Transverse colon (tissue), 4 donors: ENCODE data around the gene WSB1. TPM values are rescaled to one million over a fixed set of nuclear protein-coding genes. Genes with fewer than 3 reads are reported as not detected.

Experiments
- DNase-seq: peaks from one replicate; pipeline ENCODE4 v3.0.0-alpha.2; 2019
- H3K27ac ChIP-seq, 4 donors: fragments of 200-600 bp; sonication (generic); 2 replicates each; pipeline ENCODE4 v1.5.1; 2016 to 2018; ENCODE audit warnings: inconsistent platforms in 4 of 4
- H3K27me3 ChIP-seq: fragments of 200-600 bp; sonication (generic); 2 replicates; pipeline ENCODE4 v1.5.1; 2017; ENCODE audit warnings: inconsistent platforms
- H3K36me3 ChIP-seq, 4 donors: fragments of 200-600 bp; sonication (generic); 2 replicates each; pipeline ENCODE4 v1.5.1; 2017 to 2019; ENCODE audit warnings: inconsistent platforms in 4 of 4
- H3K4me1 ChIP-seq, 4 donors: fragments of 200-600 bp; sonication (generic); 2 replicates each; pipeline ENCODE4 v1.5.1; 2017 to 2020; ENCODE audit warnings: inconsistent platforms in 4 of 4
- H3K4me3 ChIP-seq, 4 donors: fragments of 200-600 bp; sonication (generic); 1 replicate in 1 of 4; 2 replicates in 3 of 4; pipeline versions ENCODE4 v1.5.1 to v1.6.1; 2017 to 2019; ENCODE audit warnings: inconsistent platforms in 4 of 4
- H3K9me3 ChIP-seq, 2 donors: fragments of 200-600 bp; sonication (generic); 2 replicates each; pipeline ENCODE4 v1.5.1; 2017 to 2019; ENCODE audit warnings: inconsistent platforms in 2 of 2
- CTCF ChIP-seq, 5 experiments: fragments of 200-600 bp in 3 of 5; fragments of 450-650 bp in 2 of 5; sonication (generic) in 3 of 5; IDR thresholded peaks; 1 replicate in 2 of 5; 2 replicates in 3 of 5; pipeline ENCODE4 v1.5.1; 2016 to 2017; ENCODE audit warnings: antibody characterized with exemption in 5 of 5, inconsistent platforms in 3 of 5, mild to moderate bottlenecking in 2 of 5, moderate library complexity in 1 of 5
- EP300 ChIP-seq: sonication (generic); formaldehyde crosslinking; IDR thresholded peaks from one replicate; pipeline ENCODE4 v1.6.1; 2017; ENCODE audit warnings: antibody characterized with exemption, low read depth
- POLR2A ChIP-seq: fragments of 450-650 bp; IDR thresholded peaks from one replicate; pipeline ENCODE4 v1.6.1; 2016; ENCODE audit warnings: antibody characterized with exemption, mild to moderate bottlenecking, moderate library complexity
- POLR2AphosphoS5 ChIP-seq, 3 donors: sonication (generic); formaldehyde crosslinking; IDR thresholded peaks; one replicate each; pipeline ENCODE4 v1.6.1; 2016; ENCODE audit warnings: antibody characterized with exemption in 3 of 3
- WGBS, 2 donors: methylation state at CpG; one replicate each; pipeline ENCODE4 v1.1.5; 2018; ENCODE audit warnings: low coverage in 1 of 2; 5-methylcytosine and 5-hydroxymethylcytosine counted together
- in situ Hi-C, 4 donors: fragments of 200-750 bp; cut with MboI; loops; one replicate each; pipeline versions ENCODE4 v1.15.0 to v1.15.1; 2017; ENCODE audit warnings: low sequenced_read_pairs in 3 of 4, low pct_ligation_motif_present in 1 of 4, low pct_unique_long_range_greater_than_20kb in 1 of 4
- intact Hi-C: fragments of 100-400 bp; cut with DNase I; formaldehyde crosslinking; loops from one replicate; pipeline ENCODE4 v1.15.1; 2023; ENCODE audit warnings: low total_unique reads
- total RNA-seq, 4 donors: library from RNA; depleted of rRNA; stranded (reverse); fragments of >200 nt; gene quantifications; one replicate each; pipeline ENCODE4 v1.1.0, GENCODE V29; 2016

WSB1 gene
- total RNA-seq, 4 donors from 2014 or later = 90.4 to 335 (median 261) TPM

- no peak for TF ChIP-seq POLR2AphosphoS5 (IDR thresholded peaks at IDR 0.05)
- TF ChIP-seq CTCF (IDR thresholded peaks at IDR 0.05) = no peak
- no peak for TF ChIP-seq EP300
- no peak for TF ChIP-seq POLR2A
- Histone ChIP-seq H3K9me3 (no peaks in the 10 kb centered on the region), H3K27me3 (no peaks in the 10 kb centered on the region), H3K4me3 (no peak overlapping the region), H3K4me1 (peaks cover 0 to 25% (median 14%) of the 10 kb centered on the region in 4 donors), H3K36me3 (no peaks in the 10 kb centered on the region), H3K27ac (peak overlapping the region; percentile 92 to 96 (median 94))
- in situ Hi-C loops = loop anchor here (5.0 to 25.0 kb wide), 8 partner anchors 62 to 410 kb away; partner anchors contain the start of gene KSR1 (in 1 of the 4)
- WGBS, 2 donors = 76 to 92% methylated on average over 5 to 6 of the region's 6 CpGs
- intact Hi-C loops = loop anchor here (5.0 to 10.0 kb wide), 2 partner anchors 102 to 115 kb away; partner anchors contain the start of gene KSR1
- DNase-seq = no peak
These were observed 58.6 kb downstream of the WSB1 start for GRCh38 chr17:27352448-27353032.

- peak overlapping the region; percentile 92 to 96 (median 94) for H3K27ac ChIP-seq
These were observed 59.1 kb downstream of the WSB1 start for GRCh38 chr17:27353033-27353460.

GRCh38 chr17:27353461-27354050 is 59.6 kb downstream of the WSB1 start:
- intact Hi-C loops = loop anchor here (2.0 to 10.0 kb wide), 3 partner anchors 101 to 247 kb away; partner anchors contain the start of gene KSR1
- in situ Hi-C loops = loop anchor here (5.0 to 25.0 kb wide), 8 partner anchors 61 to 409 kb away; partner anchors contain the start of gene KSR1 (in 1 of the 4)
- 1% methylated on average over 56 of the region's 57 CpGs; no CpG with 5 or more reads in 1 of the 2 donors for WGBS, 2 donors

More at GRCh38 chr17:27353033-27353460, 59.1 kb downstream of the WSB1 start:
- H3K27me3 ChIP-seq = no peaks in the 10 kb centered on the region
- TF ChIP-seq CTCF (IDR thresholded peaks at IDR 0.05) (no peak), EP300 (no peak)
- intact Hi-C loops = loop anchor here (5.0 to 10.0 kb wide), 2 partner anchors 102 to 116 kb away; partner anchors contain the start of gene KSR1
- no peak for DNase-seq
- H3K36me3 ChIP-seq = no peaks in the 10 kb centered on the region
- peak overlapping the region; percentile 65 to 84 (median 80) for H3K4me3 ChIP-seq
- 4 to 52% methylated on average over 4 to 11 of the region's 11 CpGs for WGBS, 2 donors
- in situ Hi-C loops = loop anchor here (5.0 to 25.0 kb wide), 8 partner anchors 62 to 409 kb away; partner anchors contain the start of gene KSR1 (in 1 of the 4)
- no peaks in the 10 kb centered on the region for H3K9me3 ChIP-seq
- H3K4me1 ChIP-seq = peaks cover 0 to 25% (median 14%) of the 10 kb centered on the region in 4 donors

More at GRCh38 chr17:27353461-27354050, 59.6 kb downstream of the WSB1 start:
- no peaks in the 10 kb centered on the region for H3K36me3 ChIP-seq
- H3K27me3 ChIP-seq = no peaks in the 10 kb centered on the region
- H3K27ac ChIP-seq = peak overlapping the region; percentile 92 to 96 (median 94)
- H3K4me3 ChIP-seq = peak overlapping the region; percentile 65 to 84 (median 80)
- no peaks in the 10 kb centered on the region for H3K9me3 ChIP-seq
- DNase-seq = peak; percentile 93
- peaks cover 0 to 21% (median 12%) of the 10 kb centered on the region in 4 donors for H3K4me1 ChIP-seq
- TF ChIP-seq CTCF (IDR thresholded peaks at IDR 0.05) (peak; percentile 48 to 98 (median 87)), EP300 (peak; percentile 41), POLR2A (peak; percentile 88), POLR2AphosphoS5 (IDR thresholded peaks at IDR 0.05) (peak; percentile 94 to 98 (median 98))
